HFFc6 (cell line): ENCODE measurements around the gene INPP4B. TPM values are rescaled to one million over a fixed set of nuclear protein-coding genes. Genes with fewer than 3 reads are reported as not detected.

Source experiments
- DNase-seq: peaks from one replicate; pipeline ENCODE4 v3.0.0-alpha.2; 2018
- H3K27ac Mint-ChIP-seq: 2 replicates; pipeline ENCODE4 v1.8.0; 2020; ENCODE audit warnings: mild to moderate bottlenecking, mixed read lengths
- H3K27me3 Mint-ChIP-seq: 2 replicates; pipeline ENCODE4 v1.8.0; 2021; ENCODE audit warnings: mild to moderate bottlenecking, moderate library complexity, mixed read lengths; ENCODE audit not compliant: insufficient read depth
- H3K36me3 Mint-ChIP-seq: 2 replicates; pipeline ENCODE4 v1.8.0; 2021; ENCODE audit warnings: low read depth, mixed read lengths
- H3K4me1 Mint-ChIP-seq: 2 replicates; pipeline ENCODE4 v1.8.0; 2020; ENCODE audit warnings: low read depth, mixed read lengths
- H3K4me3 Mint-ChIP-seq: 2 replicates; pipeline ENCODE4 v1.8.0; 2020; ENCODE audit warnings: mild to moderate bottlenecking, moderate library complexity, mixed read lengths
- H3K9me3 Mint-ChIP-seq: 2 replicates; pipeline ENCODE4 v1.8.0; 2020; ENCODE audit warnings: mild to moderate bottlenecking, mixed read lengths
- CTCF ChIP-seq: fragments of 200-600 bp; sonication (generic); IDR thresholded peaks from 2 replicates; pipeline ENCODE4 v1.5.0; 2021; ENCODE audit warnings: antibody characterized with exemption, mild to moderate bottlenecking
- total RNA-seq, 6 experiments: library from RNA; stranded (reverse); fragmentation: NEBNext Ultra II Directional; extraction: Animal tissue kit (Norgen Biotek cat#: 25700); gene quantifications; 2 replicates in 1 of 6; 3 replicates in 5 of 6; pipeline ENCODE4 v1.2.3, GENCODE V29; 2021

Gene INPP4B
- total RNA-seq, 6 experiments from 2014 or later, result 36.1 to 48.9 (median 40.1) TPM

DNA sequence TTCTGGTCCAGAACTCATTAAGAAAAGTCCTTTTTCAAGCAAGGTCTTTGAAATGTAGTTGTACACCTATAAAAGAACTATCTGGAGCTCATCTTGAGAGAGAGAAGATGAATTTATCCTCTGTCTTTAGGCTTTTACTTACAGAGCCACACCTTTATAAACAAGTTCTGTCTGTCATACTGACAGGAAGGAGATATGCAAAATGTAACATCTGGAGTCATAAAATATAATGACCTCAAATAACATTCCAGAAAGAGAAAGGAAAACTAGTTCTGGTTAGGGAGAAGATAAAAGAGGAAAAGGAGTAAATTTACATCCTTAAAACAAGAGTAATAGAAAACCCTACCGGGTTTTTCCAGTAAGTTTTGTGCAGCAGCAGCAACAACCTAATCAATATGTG, 1.3 kb downstream of the INPP4B start:
- no peaks in the 10 kb centered on the region; the same call in 1 of the 2 replicates for H3K27me3 Mint-ChIP-seq
- no peak for TF ChIP-seq CTCF
- DNase-seq, result no peak
- peaks cover 48% of the 10 kb centered on the region for H3K4me1 Mint-ChIP-seq
- no peaks in the 10 kb centered on the region for H3K9me3 Mint-ChIP-seq
- 0 out of 2 replicates have a peak overlapping the region, but pooled peaks have one; percentile 81 for H3K27ac Mint-ChIP-seq
- H3K36me3 Mint-ChIP-seq, result no peaks in the 10 kb centered on the region
- peak overlapping the region; percentile 97 for H3K4me3 Mint-ChIP-seq

- peaks cover 56% of the 10 kb centered on the region for H3K4me1 Mint-ChIP-seq
- no peaks in the 10 kb centered on the region for H3K27me3 Mint-ChIP-seq
- H3K4me3 Mint-ChIP-seq, result no peak overlapping the region
- H3K9me3 Mint-ChIP-seq, result no peaks in the 10 kb centered on the region
- DNase-seq, result peak; percentile 35
- H3K36me3 Mint-ChIP-seq, result no peaks in the 10 kb centered on the region
- H3K27ac Mint-ChIP-seq, result no peak overlapping the region
- peak; percentile 91 for TF ChIP-seq CTCF
Measured at GRCh38 chr4:142840516-142841123, 5.5 kb downstream of the INPP4B start.

- TF ChIP-seq CTCF, result no peak
- no peaks in the 10 kb centered on the region for H3K27me3 Mint-ChIP-seq
- H3K27ac Mint-ChIP-seq, result no peak overlapping the region
- H3K9me3 Mint-ChIP-seq, result no peaks in the 10 kb centered on the region
- H3K4me3 Mint-ChIP-seq, result no peak overlapping the region
- no peak for DNase-seq
- no peaks in the 10 kb centered on the region for H3K36me3 Mint-ChIP-seq
- H3K4me1 Mint-ChIP-seq, result peaks cover 39% of the 10 kb centered on the region
Measured at GRCh38 chr4:142838778-142839177, 7.3 kb downstream of the INPP4B start.

- Mint-ChIP-seq H3K9me3 (no peaks in the 10 kb centered on the region), H3K36me3 (peaks cover 12% of the 10 kb centered on the region), H3K27me3 (no peaks in the 10 kb centered on the region), H3K4me1 (peaks cover 20% of the 10 kb centered on the region), H3K27ac (no peak overlapping the region), H3K4me3 (0 out of 2 replicates have a peak overlapping the region, but pooled peaks have one; percentile 7)
- no peak for TF ChIP-seq CTCF
- no peak for DNase-seq
Measured at GRCh38 chr4:142832022-142832421, 14.1 kb downstream of the INPP4B start.

- H3K4me1 Mint-ChIP-seq, result peaks cover 39% of the 10 kb centered on the region
- no peak overlapping the region for H3K4me3 Mint-ChIP-seq
- H3K27me3 Mint-ChIP-seq, result no peaks in the 10 kb centered on the region
- no peak for TF ChIP-seq CTCF
- no peaks in the 10 kb centered on the region for H3K9me3 Mint-ChIP-seq
- no peak overlapping the region for H3K27ac Mint-ChIP-seq
- peaks cover 17% of the 10 kb centered on the region for H3K36me3 Mint-ChIP-seq
- DNase-seq, result no peak
Measured at GRCh38 chr4:142826503-142827241, 19.4 kb downstream of the INPP4B start.
